ACC112 (cell line): ENCODE results near the gene NOX5.

Experiments
- H2AFZ ChIP-seq: fragments of 200-600 bp; sonication (generic); one replicate; pipeline ENCODE4 v1.6.0; 2017; ENCODE audit warnings: antibody characterized with exemption, low read length; ENCODE audit not compliant: unreplicated experiment
- H3K27ac ChIP-seq: fragments of 200-600 bp; sonication (generic); 2 replicates; pipeline ENCODE4 v1.5.1; 2014; ENCODE audit warnings: low read depth, mild to moderate bottlenecking, antibody characterized with exemption, low read length, moderate library complexity
- H3K27me3 ChIP-seq: fragments of 200-600 bp; sonication (generic); 2 replicates; pipeline ENCODE4 v1.6.1; 2014; ENCODE audit warnings: mild to moderate bottlenecking, antibody characterized with exemption, low read length, moderate library complexity, mixed read lengths; ENCODE audit not compliant: insufficient read depth
- H3K36me3 ChIP-seq: fragments of 200-600 bp; sonication (generic); 2 replicates; pipeline ENCODE4 v1.6.1; 2016; ENCODE audit warnings: mild to moderate bottlenecking, antibody characterized with exemption, low read length, moderate library complexity, mixed read lengths; ENCODE audit not compliant: insufficient read depth
- H3K4me1 ChIP-seq: fragments of 200-600 bp; sonication (generic); one replicate; pipeline ENCODE4 v1.6.1; 2016; ENCODE audit warnings: low read length, mixed read lengths; ENCODE audit not compliant: insufficient read depth, unreplicated experiment, control insufficient read depth
- H3K4me3 ChIP-seq: fragments of 200-600 bp; sonication (generic); 2 replicates; pipeline ENCODE4 v1.5.1; 2014; ENCODE audit warnings: mild to moderate bottlenecking, low read depth, low read length
- H3K79me2 ChIP-seq: fragments of 200-600 bp; sonication (generic); one replicate; pipeline ENCODE4 v1.6.0; 2016; ENCODE audit warnings: low read length; ENCODE audit not compliant: control insufficient read depth, unreplicated experiment, insufficient read depth

NOX5 gene

DNA sequence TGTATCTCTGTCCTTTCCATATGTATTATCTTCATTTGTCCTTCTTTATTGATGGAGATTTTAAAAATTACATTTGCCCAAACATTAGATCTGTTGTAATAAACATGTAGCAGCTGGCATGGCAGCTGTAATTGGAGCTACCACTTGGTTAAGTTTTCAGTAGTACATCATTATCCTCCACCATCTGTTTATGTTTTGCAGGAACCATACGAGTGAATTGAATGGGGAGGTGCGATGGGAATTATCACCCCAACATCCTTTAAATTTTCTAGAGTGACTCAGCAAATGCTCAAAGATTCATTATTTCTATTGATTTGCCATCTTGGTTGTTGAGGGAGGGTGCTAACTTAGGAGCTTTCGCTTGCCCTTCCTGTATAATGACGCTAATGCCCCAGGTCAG, 32.6 kb upstream of the NOX5 start:
- Histone ChIP-seq H3K79me2 (no peaks in the 10 kb centered on the region), H3K27me3 (peaks cover 79% of the 10 kb centered on the region), H3K4me3 (no peak overlapping the region), H3K27ac (no peak overlapping the region), H3K36me3 (no peaks in the 10 kb centered on the region), H3K4me1 (no peaks in the 10 kb centered on the region), H2AFZ (no peak overlapping the region)

DNA sequence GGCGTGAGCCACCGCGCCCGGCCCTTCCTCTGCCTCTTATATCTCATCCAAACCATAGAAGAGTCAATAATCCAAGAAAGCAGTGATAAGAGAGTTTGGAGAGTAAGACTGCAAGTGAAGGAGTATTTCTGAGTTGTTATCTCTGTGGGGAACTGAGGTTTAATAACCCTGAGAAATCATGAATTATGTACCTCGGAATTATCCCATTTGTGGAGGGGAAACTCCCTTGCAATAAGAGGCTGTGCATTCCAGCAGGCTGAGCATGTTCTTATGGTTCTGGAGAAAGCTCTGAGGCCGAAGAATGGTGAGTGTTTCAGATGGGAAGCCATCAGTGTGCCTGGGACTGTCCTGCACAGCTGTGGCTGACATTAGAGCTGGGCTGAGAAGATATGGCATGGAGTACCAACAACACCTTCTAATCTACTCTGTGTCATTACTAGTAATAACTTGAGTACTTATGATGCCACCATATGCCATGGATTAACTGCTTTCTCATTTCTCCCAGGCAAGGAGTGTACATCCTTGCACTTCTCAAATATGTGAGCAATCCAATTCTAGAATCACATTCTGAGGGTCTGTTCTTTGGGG, 31.4 kb upstream of the NOX5 start:
- no peaks in the 10 kb centered on the region for H3K36me3 ChIP-seq
- H3K27me3 ChIP-seq, result peaks cover 82% of the 10 kb centered on the region
- no peak overlapping the region for H2AFZ ChIP-seq
- no peak overlapping the region for H3K4me3 ChIP-seq
- no peak overlapping the region for H3K27ac ChIP-seq
- H3K79me2 ChIP-seq, result no peaks in the 10 kb centered on the region
- H3K4me1 ChIP-seq, result no peaks in the 10 kb centered on the region

DNA sequence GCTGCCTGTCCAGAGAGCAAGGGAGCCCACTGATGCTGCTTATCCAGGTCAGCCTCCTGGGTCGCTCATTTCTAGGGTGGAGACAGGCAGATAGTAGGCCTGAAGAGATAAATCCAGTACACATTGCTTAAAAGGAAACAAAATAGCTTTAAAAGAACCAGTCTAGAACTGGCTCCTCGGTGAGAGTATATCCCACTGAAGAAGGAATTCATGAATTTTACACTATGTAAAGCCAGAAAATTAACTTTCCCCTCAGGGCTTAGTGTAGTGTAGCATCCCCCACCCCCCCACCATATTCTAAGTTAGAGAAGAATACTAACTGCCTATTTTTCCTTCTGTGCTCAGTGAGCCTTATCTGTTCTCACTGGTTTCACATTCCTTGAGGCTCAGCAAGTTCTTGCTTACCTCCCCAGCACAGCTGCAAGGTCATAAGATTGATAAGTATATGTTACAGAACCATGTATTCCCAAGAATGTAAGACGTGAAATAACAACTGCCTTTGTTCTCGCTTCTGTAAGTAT, 30.5 kb upstream of the NOX5 start:
- no peaks in the 10 kb centered on the region for H3K79me2 ChIP-seq
- no peak overlapping the region for H3K27ac ChIP-seq
- peaks cover 73% of the 10 kb centered on the region for H3K27me3 ChIP-seq

DNA sequence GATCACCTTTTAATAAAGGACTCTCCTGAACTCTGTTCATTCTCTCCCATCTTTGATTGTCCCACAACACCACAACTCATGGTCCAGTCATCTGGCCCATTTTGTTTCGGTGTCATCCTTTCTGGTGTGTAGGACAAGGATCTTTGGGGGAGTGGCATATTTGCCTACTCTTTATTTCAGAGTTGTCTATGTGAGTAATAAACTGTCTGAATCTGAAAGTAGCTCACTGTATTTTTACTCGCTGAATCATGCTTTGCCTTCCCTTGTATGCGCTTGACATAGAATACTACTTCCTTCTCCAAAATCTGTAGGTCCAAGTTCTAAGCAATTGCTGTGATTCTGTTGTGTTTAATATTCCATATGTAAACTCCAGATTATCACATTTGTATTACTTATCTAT, 29.9 kb upstream of the NOX5 start:
- Histone ChIP-seq H3K79me2 (no peaks in the 10 kb centered on the region), H3K4me1 (no peaks in the 10 kb centered on the region), H3K4me3 (no peak overlapping the region), H3K27me3 (peaks cover 73% of the 10 kb centered on the region), H2AFZ (no peak overlapping the region), H3K27ac (no peak overlapping the region), H3K36me3 (no peaks in the 10 kb centered on the region)

More for the DNA sequence above, 30.5 kb upstream of the NOX5 start:
- no peaks in the 10 kb centered on the region for H3K36me3 ChIP-seq
- H3K4me1 ChIP-seq, result no peaks in the 10 kb centered on the region
- H2AFZ ChIP-seq, result no peak overlapping the region
- no peak overlapping the region for H3K4me3 ChIP-seq

DNA sequence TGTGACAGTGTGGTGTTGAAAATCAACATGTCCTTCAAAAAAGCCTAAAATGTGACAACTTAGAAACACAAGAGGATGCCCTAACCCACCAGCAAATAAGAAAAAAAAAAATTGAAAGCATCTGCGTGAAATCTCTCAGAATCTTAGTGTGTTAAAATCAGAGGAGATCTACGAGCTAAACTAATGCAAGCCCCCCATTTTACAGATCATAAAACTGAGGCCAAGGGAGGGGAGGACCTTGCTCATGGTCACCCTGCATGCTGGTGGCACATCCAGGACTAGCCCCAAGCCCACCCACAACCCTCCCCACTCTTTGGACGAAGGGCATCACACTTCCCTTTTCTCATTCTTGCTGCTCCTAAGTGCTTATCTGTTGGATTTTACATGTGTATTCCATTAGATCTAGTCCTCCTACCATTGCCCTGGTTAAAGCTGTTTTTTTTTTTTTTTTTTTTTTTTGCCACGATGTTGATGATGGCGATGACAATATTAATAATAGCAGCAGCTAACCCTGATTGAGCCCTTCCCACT, 29.1 kb upstream of the NOX5 start:
- no peak overlapping the region for H3K27ac ChIP-seq
- H3K4me1 ChIP-seq, result no peaks in the 10 kb centered on the region
- no peak overlapping the region for H3K4me3 ChIP-seq
- H3K79me2 ChIP-seq, result no peaks in the 10 kb centered on the region
- H3K36me3 ChIP-seq, result no peaks in the 10 kb centered on the region
- H2AFZ ChIP-seq, result no peak overlapping the region
- H3K27me3 ChIP-seq, result peaks cover 70% of the 10 kb centered on the region

DNA sequence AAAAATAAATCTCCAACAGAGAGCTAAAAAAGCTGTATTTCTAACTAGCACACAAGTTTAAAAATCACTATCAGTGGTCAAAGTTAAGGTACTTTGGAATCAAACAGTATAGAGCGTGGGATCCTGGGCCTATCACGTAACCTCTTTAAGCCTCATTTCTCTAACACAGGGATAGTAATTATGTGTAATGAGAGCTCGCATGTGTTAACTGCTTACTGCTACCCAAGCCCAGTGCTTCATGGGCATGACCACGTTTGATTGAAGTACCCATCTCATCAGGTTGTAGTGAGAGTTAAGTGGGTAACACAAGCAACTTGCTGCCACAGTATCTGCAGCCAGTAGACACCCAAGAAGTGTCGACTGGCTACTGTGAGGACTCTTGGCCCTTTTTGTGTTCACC, 28.2 kb upstream of the NOX5 start:
- H3K79me2 ChIP-seq, result no peaks in the 10 kb centered on the region
- no peak overlapping the region for H3K27ac ChIP-seq
- H2AFZ ChIP-seq, result no peak overlapping the region
- H3K27me3 ChIP-seq, result peaks cover 70% of the 10 kb centered on the region
- H3K36me3 ChIP-seq, result no peaks in the 10 kb centered on the region
- no peaks in the 10 kb centered on the region for H3K4me1 ChIP-seq
- no peak overlapping the region for H3K4me3 ChIP-seq

DNA sequence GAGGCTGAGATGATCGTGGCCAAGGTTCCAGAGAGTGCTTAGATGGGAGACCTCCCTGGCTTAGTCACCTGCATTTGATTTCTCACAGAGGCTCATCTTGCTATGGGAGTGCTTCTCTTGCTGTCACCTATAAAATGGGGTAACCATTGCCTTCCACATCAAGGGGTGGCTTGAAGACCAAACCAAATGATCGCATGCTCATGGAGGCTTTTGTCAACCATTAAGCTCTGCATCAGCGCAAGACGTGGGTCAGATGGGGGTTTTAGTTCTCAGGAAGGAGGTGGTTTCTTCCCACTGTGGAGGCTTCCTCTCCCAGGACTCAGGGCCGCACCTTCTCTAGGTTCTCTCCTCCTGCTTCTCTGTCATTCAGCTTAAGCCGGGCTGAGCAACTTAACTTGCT, 27.4 kb upstream of the NOX5 start:
- no peaks in the 10 kb centered on the region for H3K79me2 ChIP-seq
- H3K27ac ChIP-seq, result no peak overlapping the region
- H2AFZ ChIP-seq, result no peak overlapping the region
- no peak overlapping the region for H3K4me3 ChIP-seq
- no peaks in the 10 kb centered on the region for H3K4me1 ChIP-seq
- no peaks in the 10 kb centered on the region for H3K36me3 ChIP-seq
- H3K27me3 ChIP-seq, result peaks cover 63% of the 10 kb centered on the region

DNA sequence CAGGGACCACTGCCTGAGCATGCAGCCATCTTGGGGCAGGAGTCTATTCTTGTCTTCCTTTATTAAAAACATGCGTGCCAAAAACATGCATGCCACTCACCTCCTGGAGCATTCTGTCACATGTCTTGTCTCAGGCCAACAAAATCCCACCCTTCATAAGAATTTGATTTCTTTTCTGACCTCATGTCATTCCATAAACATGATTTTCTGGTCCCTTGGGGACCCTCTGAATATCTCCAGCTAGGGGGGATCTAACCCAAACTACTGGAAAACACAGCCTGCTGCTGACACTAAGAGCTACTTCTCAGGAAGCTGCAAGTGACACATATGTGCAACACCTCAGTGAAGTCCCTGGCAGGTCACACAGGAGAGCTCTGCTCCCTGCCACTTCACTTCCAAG, 26.8 kb upstream of the NOX5 start:
- H3K79me2 ChIP-seq, result no peaks in the 10 kb centered on the region
- no peak overlapping the region for H3K27ac ChIP-seq
- H3K4me1 ChIP-seq, result no peaks in the 10 kb centered on the region
- no peaks in the 10 kb centered on the region for H3K36me3 ChIP-seq
- peaks cover 61% of the 10 kb centered on the region for H3K27me3 ChIP-seq
- no peak overlapping the region for H2AFZ ChIP-seq
- H3K4me3 ChIP-seq, result no peak overlapping the region

DNA sequence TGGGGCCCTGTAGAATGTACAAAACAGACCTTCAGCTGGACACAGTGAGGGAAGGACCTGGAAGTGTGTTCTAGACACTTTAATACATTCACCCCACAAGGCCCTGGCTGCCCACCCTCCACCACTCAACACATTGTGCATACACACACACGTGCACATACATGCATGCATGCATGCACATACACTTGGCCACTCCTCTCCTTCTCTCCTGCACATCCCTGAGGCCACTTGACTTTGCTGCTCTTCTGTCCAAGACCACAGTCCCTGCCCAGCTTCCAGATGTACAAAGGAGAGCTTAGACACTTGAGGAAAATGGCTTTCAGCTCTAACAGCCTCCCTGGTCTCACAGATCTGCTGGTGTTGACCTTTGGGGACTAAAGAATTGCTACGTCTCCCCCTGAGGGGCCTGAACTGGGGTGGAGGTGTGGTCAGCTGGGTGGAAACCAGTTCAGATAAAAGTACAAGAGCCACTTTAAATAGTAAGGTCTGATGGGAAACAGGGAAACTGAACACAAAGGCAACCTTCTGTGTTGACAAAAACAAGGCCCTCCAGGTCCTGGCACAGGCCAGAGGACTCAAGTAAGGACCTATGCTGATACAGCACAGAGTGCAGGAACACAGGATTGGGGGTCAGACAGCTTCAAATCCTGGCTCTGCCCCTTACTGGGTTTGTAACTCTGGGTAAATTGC, 24.8 kb upstream of the NOX5 start:
- H3K27ac ChIP-seq, result no peak overlapping the region
- H2AFZ ChIP-seq, result no peak overlapping the region
- H3K27me3 ChIP-seq, result peaks cover 42% of the 10 kb centered on the region
- peaks cover 12% of the 10 kb centered on the region for H3K4me1 ChIP-seq
- no peaks in the 10 kb centered on the region for H3K36me3 ChIP-seq
- H3K79me2 ChIP-seq, result no peaks in the 10 kb centered on the region
- H3K4me3 ChIP-seq, result no peak overlapping the region

DNA sequence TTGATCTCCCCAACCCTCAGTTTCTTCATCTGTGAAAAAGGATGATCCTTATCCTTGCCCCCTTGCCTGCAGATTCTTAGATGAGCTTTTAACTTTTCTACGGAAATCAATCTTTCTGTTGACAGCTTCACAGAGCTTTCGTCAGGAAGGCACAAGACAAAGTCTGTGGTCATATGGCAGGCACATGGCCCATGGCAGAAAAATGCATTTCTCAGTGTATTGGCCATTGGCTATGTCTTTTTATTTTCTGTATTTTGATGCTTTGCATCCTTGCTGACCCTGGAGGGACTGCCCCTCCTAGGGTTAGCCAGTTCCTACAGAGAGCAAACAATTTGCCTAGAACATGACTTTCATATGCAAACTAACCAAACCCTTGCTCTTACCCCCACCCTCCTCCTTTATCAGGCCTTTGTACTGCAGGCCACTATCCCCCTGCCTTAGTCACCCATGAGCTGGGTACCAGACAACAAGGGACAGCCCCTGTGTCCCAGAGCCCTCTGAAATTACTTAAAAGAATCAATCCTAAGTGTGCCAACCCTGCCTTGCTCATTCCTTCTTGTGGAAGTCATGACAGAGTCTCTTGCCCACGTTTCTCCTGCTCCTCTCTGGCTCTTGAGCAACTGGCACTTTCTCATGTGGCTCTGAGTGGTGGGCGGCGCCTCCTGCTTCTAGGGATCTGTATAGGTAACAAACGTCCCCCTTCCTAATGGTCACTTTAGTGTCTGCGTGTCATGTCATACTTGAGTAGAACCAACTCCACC, 24.1 kb upstream of the NOX5 start:
- Histone ChIP-seq H3K27ac (no peak overlapping the region), H3K27me3 (peaks cover 40% of the 10 kb centered on the region), H3K4me1 (peaks cover 12% of the 10 kb centered on the region), H3K4me3 (no peak overlapping the region), H3K36me3 (no peaks in the 10 kb centered on the region), H3K79me2 (no peaks in the 10 kb centered on the region), H2AFZ (no peak overlapping the region)
